ENCODE results near the gene RALY. TPM values are rescaled to one million over a fixed set of nuclear protein-coding genes. Genes with fewer than 3 reads are reported as not detected.

The RALY gene
- total and polyA plus RNA-seq, 2 of the 4 experiments (the other 2 are of a cell fraction): 46.2 to 115 TPM

GRCh38 chr20:34100576-34100975 is 106.9 kb downstream of the RALY start:
- no CpG with 5 or more reads among the region's 3 CpGs for WGBS, 2 experiments (ENCODE audit: extremely low coverage in 2 of 2, insufficient read length in 1 of 2)
- dilution Hi-C loops (cut with HindIII; ENCODE audit: low sequenced_read_pairs, unreplicated experiment): no loop called here

More at GRCh38 chr20:34100576-34100975, 106.9 kb downstream of the RALY start:
- Histone ChIP-seq H2AK9ac (replicated peaks; ENCODE audit: low read depth, low read length, poor library complexity) (no peak overlapping the region), H2BK20ac (ENCODE audit: low read depth, low read length) (no peak overlapping the region), H2AK5ac (ENCODE audit: low read depth, low read length) (no peak overlapping the region), H4K8ac (ENCODE audit: low read depth in 2 of 2, low read length in 2 of 2) (no peak overlapping the region), H3K36me3 (ENCODE audit: control insufficient read depth, insufficient read depth, low read length) (peaks cover 71% of the 10 kb centered on the region), H3K27me3 (ENCODE audit: control insufficient read depth, insufficient read depth, low read length) (no peaks in the 10 kb centered on the region), H2BK15ac (ENCODE audit: low read depth, low read length) (no peak overlapping the region), H3K4me1 (ENCODE audit: control insufficient read depth, insufficient read depth, low read length) (peaks cover 5% of the 10 kb centered on the region), H2BK5ac (ENCODE audit: low read depth, low read length, poor library complexity, severe bottlenecking) (no peak overlapping the region), H4K91ac (ENCODE audit: insufficient read depth, low read depth, low read length) (no peak overlapping the region), H4K5ac (ENCODE audit: low read depth, low read length) (no peak overlapping the region), H3K9ac (ENCODE audit: low read depth, low read length) (no peak overlapping the region), H3K4me3 (ENCODE audit: insufficient read depth, low read depth, low read length) (no peak overlapping the region), H3K79me1 (ENCODE audit: low read depth in 1 of 2, low read length in 2 of 2) (peaks cover 27 to 79% of the 10 kb centered on the region in 2 experiments), H3K18ac (ENCODE audit: low read depth, low read length) (no peak overlapping the region), H3K4ac (ENCODE audit: low read depth, low read length) (no peak overlapping the region), H2BK120ac (ENCODE audit: low read depth, low read length) (no peak overlapping the region), H2AFZ (replicated peaks; ENCODE audit: low read length, poor library complexity) (no peak overlapping the region), H3K9me1 (ENCODE audit: insufficient read depth, low read length) (peaks cover 16% of the 10 kb centered on the region), H3K4me2 (ENCODE audit: low read depth, low read length) (no peak overlapping the region), H3K14ac (replicated peaks; ENCODE audit: low read depth, low read length) (no peak overlapping the region), H3K23ac (ENCODE audit: low read depth, low read length) (no peak overlapping the region), H3K27ac (ENCODE audit: insufficient read depth, low read length) (no peak overlapping the region), H4K20me1 (ENCODE audit: insufficient read depth, low read length) (peaks cover 96% of the 10 kb centered on the region), H3K56ac (ENCODE audit: extremely low read depth, insufficient read depth, low read length) (no peak overlapping the region), H3K9me3 (ENCODE audit: control insufficient read depth, insufficient read depth, low read length) (no peaks in the 10 kb centered on the region)
- ChIA-PET CTCF (no interaction called here), POLR2A (ENCODE audit: unreplicated experiment) (no interaction called here)
- ATAC-seq (ENCODE audit: low read depth) (peak; percentile 35), DNase-seq (no peak)
- no TSS peak for BruUV-seq (replicated peaks)
- intact Hi-C loops (cut with micrococcal nuclease): no loop called here
- in situ Hi-C loops (cut with MboI; ENCODE audit: low sequenced_read_pairs): no loop called here
- TF ChIP-seq RAD21 (IDR thresholded peaks at IDR 0.05; ENCODE audit: low read length): no peak
- TF ChIP-seq BHLHE40 (IDR thresholded peaks at IDR 0.05; ENCODE audit: low read depth, low read length): no peak
- TF ChIP-seq USF2 (IDR thresholded peaks at IDR 0.05; ENCODE audit: low read depth, low read length): no peak
- TF ChIP-seq NFE2L2 (IDR thresholded peaks at IDR 0.05; ENCODE audit: low read depth, low read length): no peak
- TF ChIP-seq RCOR1 (IDR thresholded peaks at IDR 0.05; ENCODE audit: insufficient replicate concordance, low read length): no peak
- TF ChIP-seq CHD1 (IDR thresholded peaks at IDR 0.05; ENCODE audit: low read depth, low read length): no peak
- TF ChIP-seq SMC3 (IDR thresholded peaks at IDR 0.05; ENCODE audit: low read depth, low read length): no peak
- TF ChIP-seq POLR2A (IDR thresholded peaks at IDR 0.05; ENCODE audit: low read depth, low read length): no peak
- no peak for TF ChIP-seq MAZ (IDR thresholded peaks at IDR 0.05; ENCODE audit: borderline replicate concordance, low read depth, low read length)
- TF ChIP-seq CTCF (conservative IDR thresholded peaks at IDR 0.05; ENCODE audit: low read depth, low read length): no peak
- no peak for TF ChIP-seq MXI1 (IDR thresholded peaks at IDR 0.05; ENCODE audit: borderline replicate concordance, low read depth, low read length)
- no peak for TF ChIP-seq RFX5 (IDR thresholded peaks at IDR 0.05; ENCODE audit: low read depth, low read length)
- no peak for TF ChIP-seq CEBPB (IDR thresholded peaks at IDR 0.05; ENCODE audit: low read depth, low read length)
- TF ChIP-seq ELK1 (IDR thresholded peaks at IDR 0.05; ENCODE audit: borderline replicate concordance, low read depth, low read length): no peak
- TF ChIP-seq FOS (IDR thresholded peaks at IDR 0.05; ENCODE audit: low read depth, low read length): no peak
- TF ChIP-seq MAFK (IDR thresholded peaks at IDR 0.05; ENCODE audit: low read depth, low read length): no peak

Measured in IMR-90 (cell line).